Measurements from ENCODE around the gene EZH1.
A peak's percentile ranks its signal among the peaks of the same experiment; 100 is the strongest.

Gene EZH1

DNA sequence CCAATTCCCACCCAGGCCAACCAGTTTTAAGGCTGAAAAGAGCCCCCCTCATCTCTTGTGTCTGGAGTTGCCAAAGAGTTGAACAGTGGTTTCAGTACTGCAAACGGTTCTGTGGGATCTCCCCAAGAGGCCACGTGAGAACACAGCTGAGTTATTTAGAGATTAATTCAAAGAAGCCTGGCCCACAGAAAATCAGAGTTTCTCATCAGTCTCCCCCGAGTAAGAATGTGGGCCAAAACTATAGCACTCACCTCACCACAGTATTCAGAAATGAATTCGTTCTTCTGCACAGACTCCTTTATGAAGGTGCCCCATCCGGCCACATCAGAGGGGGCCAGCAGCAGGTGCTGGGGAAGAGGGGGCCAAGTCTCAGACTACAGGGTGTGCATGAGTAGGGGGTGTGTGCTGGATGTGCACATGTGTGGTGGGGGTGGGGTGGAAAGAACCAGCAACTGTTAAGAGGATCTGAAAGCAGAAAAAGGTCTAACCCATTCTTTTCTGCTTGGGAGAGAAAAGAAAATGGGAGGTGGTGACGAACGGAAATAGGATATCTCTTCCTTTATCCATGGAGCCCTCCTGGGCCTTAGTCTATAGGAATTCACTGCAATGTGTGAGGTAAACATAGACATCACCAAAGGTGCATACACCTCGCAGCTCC, 39.9 kb downstream of the EZH1 start:
- no peak overlapping the region for H3K4me3 ChIP-seq (ENCODE audit: low read depth, low read length)
- TF ChIP-seq, protein P1, sequence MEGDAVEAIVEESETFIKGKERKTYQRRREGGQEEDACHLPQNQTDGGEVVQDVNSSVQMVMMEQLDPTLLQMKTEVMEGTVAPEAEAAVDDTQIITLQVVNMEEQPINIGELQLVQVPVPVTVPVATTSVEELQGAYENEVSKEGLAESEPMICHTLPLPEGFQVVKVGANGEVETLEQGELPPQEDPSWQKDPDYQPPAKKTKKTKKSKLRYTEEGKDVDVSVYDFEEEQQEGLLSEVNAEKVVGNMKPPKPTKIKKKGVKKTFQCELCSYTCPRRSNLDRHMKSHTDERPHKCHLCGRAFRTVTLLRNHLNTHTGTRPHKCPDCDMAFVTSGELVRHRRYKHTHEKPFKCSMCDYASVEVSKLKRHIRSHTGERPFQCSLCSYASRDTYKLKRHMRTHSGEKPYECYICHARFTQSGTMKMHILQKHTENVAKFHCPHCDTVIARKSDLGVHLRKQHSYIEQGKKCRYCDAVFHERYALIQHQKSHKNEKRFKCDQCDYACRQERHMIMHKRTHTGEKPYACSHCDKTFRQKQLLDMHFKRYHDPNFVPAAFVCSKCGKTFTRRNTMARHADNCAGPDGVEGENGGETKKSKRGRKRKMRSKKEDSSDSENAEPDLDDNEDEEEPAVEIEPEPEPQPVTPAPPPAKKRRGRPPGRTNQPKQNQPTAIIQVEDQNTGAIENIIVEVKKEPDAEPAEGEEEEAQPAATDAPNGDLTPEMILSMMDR (conservative IDR thresholded peaks at IDR 0.05; ENCODE audit: low read depth, low read length) = no peak
- DNase-seq (ENCODE audit: low read depth) = no peak

DNA sequence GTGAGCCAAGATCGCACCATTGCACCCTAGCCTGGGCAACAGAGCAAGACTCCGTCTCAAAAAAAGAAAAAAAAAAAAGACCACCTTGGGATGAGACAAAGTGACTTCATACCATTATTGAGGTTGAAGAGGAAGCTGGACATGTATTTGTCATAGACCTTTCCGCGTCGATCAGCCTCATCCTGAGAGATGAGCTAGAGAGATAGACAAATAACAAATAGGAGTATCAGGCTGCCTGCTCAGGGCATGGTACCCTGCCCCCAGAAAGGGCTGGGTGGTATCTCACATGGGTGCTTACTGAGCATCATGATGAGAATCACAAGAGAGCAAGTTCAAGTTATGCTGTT, 40.4 kb downstream of the EZH1 start:
- TF ChIP-seq, protein P1 (conservative IDR thresholded peaks at IDR 0.05; ENCODE audit: low read depth, low read length) = no peak
- no peak overlapping the region for H3K4me3 ChIP-seq (ENCODE audit: low read depth, low read length)
- no peak for DNase-seq (ENCODE audit: low read depth)

DNA sequence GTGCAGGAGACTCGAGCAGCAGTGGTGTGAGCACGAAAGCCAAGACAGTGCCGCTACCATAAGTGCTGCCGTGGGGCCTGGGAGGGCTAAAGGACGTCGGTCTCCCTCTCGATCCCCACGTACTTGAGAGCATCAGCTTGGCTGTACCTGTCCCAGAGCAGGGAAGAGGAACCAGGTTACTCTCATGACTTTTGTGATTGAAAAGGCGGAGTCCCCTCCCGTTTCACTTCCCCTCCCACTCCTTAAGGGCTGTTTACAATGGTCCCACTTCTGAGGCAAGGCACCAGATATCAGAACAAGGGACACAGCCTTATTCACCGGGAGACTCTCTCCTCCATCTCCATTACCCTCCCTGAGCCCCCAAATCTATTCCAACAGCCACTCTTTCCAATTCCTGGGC, 42.4 kb downstream of the EZH1 start:
- DNase-seq (ENCODE audit: low read depth) = no peak
- TF ChIP-seq, protein P1 (conservative IDR thresholded peaks at IDR 0.05; ENCODE audit: low read depth, low read length) = no peak
- H3K4me3 ChIP-seq (ENCODE audit: low read depth, low read length) = no peak overlapping the region

DNA sequence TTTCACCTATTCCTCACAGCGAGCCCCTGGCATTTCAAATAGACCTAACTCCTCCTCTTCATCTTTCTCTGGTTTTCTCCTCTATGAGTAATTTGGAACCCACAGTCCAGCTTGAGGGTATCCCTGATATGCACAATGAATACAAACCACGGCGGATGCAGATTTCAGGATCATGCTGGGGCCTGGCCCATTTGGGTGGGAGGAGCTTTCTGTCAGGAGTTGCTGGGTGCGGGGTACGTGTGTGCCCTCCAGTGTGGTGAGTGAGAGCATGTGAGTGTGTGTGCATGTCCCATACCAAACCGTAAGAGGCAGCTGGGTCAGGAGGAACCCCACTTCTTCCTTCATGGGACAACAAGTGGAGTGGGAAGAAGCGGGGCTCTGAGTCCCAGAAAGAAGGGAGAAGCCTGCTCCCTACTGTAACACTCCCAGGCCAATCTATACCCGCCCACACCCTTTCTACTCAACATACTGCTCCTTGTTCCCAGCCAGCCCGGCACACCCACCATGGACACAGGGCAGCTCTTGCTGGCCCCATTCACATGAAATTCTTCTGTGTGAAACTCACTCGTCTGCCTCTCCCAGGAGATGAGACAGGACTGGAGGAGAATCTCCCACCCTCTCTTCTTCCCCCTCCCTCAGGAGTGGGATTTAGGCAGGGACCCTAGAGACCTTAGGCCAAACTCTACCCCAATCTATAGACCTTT, 44.1 kb downstream of the EZH1 start:
- TF ChIP-seq, protein P1 (conservative IDR thresholded peaks at IDR 0.05; ENCODE audit: low read depth, low read length) = no peak
- H3K4me3 ChIP-seq (ENCODE audit: low read depth, low read length) = no peak overlapping the region
- no peak for DNase-seq (ENCODE audit: low read depth)

DNA sequence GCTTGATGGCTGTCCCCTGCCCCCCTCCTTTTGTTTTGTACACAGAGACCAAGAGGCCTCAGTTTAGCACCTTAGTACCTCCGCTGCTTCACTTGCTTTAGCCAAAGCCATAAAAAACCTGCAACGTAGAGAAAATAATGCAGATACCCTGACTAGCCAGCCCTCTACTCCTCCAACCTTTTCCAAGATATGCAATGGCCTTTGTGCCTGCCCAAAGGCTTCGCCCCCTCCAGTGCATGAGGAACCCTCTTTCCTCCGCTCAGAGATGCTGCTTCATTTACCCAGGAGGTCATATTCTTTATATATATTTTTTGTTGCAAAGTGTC, 45.5 kb downstream of the EZH1 start:
- TF ChIP-seq, protein P1 (conservative IDR thresholded peaks at IDR 0.05; ENCODE audit: low read depth, low read length) = no peak
- DNase-seq (ENCODE audit: low read depth) = no peak
- H3K4me3 ChIP-seq (ENCODE audit: low read depth, low read length) = no peak overlapping the region

DNA sequence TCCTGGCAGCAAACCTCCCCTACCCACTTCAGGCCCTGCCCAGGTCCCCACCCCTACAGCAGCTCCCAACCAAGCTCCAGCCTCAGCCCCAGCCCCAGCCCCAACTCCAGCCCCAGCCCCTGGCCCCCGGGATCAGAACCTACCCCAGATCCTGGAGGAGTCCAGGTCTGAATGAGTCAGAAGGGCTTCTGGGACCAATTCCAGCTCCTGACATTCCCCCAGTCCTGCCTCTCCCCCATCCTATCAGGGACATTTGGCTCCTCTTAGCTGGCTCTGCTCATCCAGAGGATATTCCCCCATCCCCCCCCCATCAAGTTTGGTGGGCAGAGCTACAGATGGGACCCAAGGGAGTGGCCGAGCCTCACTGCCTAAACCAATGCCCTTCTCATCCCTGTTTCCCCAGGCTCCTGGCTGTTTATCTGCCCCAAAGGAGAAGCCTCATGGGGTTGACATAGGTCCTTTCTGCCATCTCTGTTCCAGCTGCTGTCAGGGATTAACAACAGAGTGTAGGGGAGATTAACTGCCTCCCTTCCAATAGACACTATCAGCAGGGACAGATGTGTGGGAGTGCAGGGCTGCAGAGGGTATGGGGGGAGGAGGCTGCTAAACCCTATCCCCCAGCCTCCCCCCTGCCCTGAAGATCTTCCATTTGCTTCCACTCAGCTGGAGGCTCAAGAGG, 46.0 kb downstream of the EZH1 start:
- H3K4me3 ChIP-seq (ENCODE audit: low read depth, low read length) = no peak overlapping the region
- TF ChIP-seq, protein P1 (conservative IDR thresholded peaks at IDR 0.05; ENCODE audit: low read depth, low read length) = no peak
- peak; percentile 41 for DNase-seq (ENCODE audit: low read depth)

Data from choroid plexus epithelial cell (primary cell).